Thyroid gland (tissue), 4 donors: ENCODE data around the gene CCDC116.

Experiments used
- POLR2A ChIP-seq, 2 donors: fragments of 450-650 bp; IDR thresholded peaks; one replicate each; pipeline ENCODE4 v1.6.1; 2017; ENCODE audit warnings: antibody characterized with exemption in 2 of 2, mild to moderate bottlenecking in 2 of 2, moderate library complexity in 1 of 2
- TF ChIP-seq, protein P1 (sequence below), 6 experiments: fragments of 200-600 bp in 3 of 6; fragments of 450-650 bp in 3 of 6; sonication (generic) in 3 of 6; IDR thresholded peaks; one replicate each; pipeline ENCODE4 v1.5.1; 2016 to 2019; ENCODE audit warnings: antibody characterized with exemption in 6 of 6, mild to moderate bottlenecking in 2 of 6, inconsistent platforms in 1 of 6, moderate library complexity in 1 of 6

DNA sequence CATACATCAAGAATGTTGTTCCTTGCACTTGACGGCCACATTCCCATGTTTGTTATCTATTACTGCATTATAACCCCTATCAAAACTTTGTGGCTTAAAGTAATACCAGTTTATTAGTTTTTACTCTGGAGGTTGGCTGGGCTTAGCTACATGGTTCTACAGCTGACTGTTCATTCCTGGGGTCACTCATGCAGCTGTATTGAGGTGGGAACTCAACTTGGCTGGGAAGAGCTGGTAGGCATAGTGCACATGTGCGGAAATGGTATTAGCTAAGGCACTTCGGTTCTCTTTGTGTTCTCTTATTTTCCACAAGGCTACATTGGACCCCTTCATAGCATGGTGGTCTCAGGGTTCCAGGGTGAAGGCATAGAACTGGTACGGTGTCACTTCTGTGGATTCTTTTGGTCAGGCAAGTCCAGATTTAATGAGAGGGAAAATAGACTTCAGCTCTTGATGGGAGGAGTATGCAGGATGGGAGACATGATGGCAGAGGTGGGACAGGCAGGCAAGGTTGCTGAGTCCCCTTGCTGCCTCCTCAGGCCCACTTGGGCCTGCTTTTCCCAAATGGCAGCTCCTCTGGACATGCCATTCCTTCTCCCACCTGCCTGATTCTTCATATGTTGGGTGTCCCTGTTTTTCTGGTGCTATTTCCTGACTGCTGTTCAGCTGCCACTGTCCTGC lies 18.9 kb upstream of the CCDC116 start:
- TF ChIP-seq, protein P1, sequence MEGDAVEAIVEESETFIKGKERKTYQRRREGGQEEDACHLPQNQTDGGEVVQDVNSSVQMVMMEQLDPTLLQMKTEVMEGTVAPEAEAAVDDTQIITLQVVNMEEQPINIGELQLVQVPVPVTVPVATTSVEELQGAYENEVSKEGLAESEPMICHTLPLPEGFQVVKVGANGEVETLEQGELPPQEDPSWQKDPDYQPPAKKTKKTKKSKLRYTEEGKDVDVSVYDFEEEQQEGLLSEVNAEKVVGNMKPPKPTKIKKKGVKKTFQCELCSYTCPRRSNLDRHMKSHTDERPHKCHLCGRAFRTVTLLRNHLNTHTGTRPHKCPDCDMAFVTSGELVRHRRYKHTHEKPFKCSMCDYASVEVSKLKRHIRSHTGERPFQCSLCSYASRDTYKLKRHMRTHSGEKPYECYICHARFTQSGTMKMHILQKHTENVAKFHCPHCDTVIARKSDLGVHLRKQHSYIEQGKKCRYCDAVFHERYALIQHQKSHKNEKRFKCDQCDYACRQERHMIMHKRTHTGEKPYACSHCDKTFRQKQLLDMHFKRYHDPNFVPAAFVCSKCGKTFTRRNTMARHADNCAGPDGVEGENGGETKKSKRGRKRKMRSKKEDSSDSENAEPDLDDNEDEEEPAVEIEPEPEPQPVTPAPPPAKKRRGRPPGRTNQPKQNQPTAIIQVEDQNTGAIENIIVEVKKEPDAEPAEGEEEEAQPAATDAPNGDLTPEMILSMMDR (IDR thresholded peaks at IDR 0.05), result no peak
- no peak for TF ChIP-seq POLR2A (IDR thresholded peaks at IDR 0.05)
